Measurements from ENCODE around the gene VWA2.

- TF ChIP-seq, protein P1, sequence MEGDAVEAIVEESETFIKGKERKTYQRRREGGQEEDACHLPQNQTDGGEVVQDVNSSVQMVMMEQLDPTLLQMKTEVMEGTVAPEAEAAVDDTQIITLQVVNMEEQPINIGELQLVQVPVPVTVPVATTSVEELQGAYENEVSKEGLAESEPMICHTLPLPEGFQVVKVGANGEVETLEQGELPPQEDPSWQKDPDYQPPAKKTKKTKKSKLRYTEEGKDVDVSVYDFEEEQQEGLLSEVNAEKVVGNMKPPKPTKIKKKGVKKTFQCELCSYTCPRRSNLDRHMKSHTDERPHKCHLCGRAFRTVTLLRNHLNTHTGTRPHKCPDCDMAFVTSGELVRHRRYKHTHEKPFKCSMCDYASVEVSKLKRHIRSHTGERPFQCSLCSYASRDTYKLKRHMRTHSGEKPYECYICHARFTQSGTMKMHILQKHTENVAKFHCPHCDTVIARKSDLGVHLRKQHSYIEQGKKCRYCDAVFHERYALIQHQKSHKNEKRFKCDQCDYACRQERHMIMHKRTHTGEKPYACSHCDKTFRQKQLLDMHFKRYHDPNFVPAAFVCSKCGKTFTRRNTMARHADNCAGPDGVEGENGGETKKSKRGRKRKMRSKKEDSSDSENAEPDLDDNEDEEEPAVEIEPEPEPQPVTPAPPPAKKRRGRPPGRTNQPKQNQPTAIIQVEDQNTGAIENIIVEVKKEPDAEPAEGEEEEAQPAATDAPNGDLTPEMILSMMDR (IDR thresholded peaks at IDR 0.05; ENCODE audit: extremely low read depth in 1 of 2, insufficient read depth in 1 of 2, low read depth in 1 of 2, low read length in 2 of 2) = no peak
- TF ChIP-seq GATA2 (IDR thresholded peaks at IDR 0.05; ENCODE audit: insufficient read depth, insufficient read length, low read depth, low read length) = no peak
- TF ChIP-seq POLR2AphosphoS5 (IDR thresholded peaks at IDR 0.05; ENCODE audit: insufficient read depth, low read depth, low read length) = no peak
- no peak for TF ChIP-seq POLR2A (IDR thresholded peaks at IDR 0.05; ENCODE audit: low read depth, low read length)
- no peak for TF ChIP-seq JUN (IDR thresholded peaks at IDR 0.05; ENCODE audit: borderline replicate concordance, insufficient read depth, insufficient read length, low read depth)
- TF ChIP-seq FOS (IDR thresholded peaks at IDR 0.05; ENCODE audit: borderline replicate concordance, insufficient read depth, low read length) = no peak
- TF ChIP-seq EZH2 (IDR thresholded peaks at IDR 0.05; ENCODE audit: borderline replicate concordance, low read depth, low read length, severe bottlenecking) = no peak
Measured at GRCh38 chr10:114262496-114262895, 23.4 kb downstream of the VWA2 start.
